H1 (cell line): ENCODE data around the gene GINS2. TPM values are rescaled to one million over a fixed set of nuclear protein-coding genes. Genes with fewer than 3 reads are reported as not detected.

Source experiments
- CTCF ChIA-PET: fragments of 300-600 bp; sonication (Branson Sonifier 250); formaldehyde crosslinking; loops from one replicate; lab custom pipeline; 2021; ENCODE audit not compliant: partially characterized antibody; lab: Charles Lee
- POLR2A ChIA-PET: fragments of 300-600 bp; sonication (Branson Sonifier 250); formaldehyde crosslinking; loops from one replicate; lab custom pipeline; 2021; ENCODE audit warnings: inconsistent platforms; ENCODE audit not compliant: partially characterized antibody; lab: Charles Lee
- DNase-seq, 2 experiments: peaks; one replicate each; pipeline versions ENCODE4 v3.0.0 to v3.0.0-alpha.2; 2010 to 2022; ENCODE audit warnings: low spot score in 2 of 2, low read depth in 1 of 2, mixed read lengths in 1 of 2
- FAIRE-seq: peaks from 2 replicates; lab custom pipeline; 2011; peaks lifted over from hg19 to GRCh38; lab: Jason Lieb, UNC
- H2AFZ ChIP-seq: 2 replicates; pipeline ENCODE4 v1.8.1; 2012; ENCODE audit warnings: low read length, inconsistent platforms
- H2AK5ac ChIP-seq: 2 replicates; pipeline ENCODE4 v1.6.1; 2013; ENCODE audit warnings: low read depth, low read length
- H2BK120ac ChIP-seq: replicated peaks from 2 replicates; pipeline ENCODE3; 2013; ENCODE audit warnings: low read depth, low read length, inconsistent platforms
- H2BK12ac ChIP-seq: 2 replicates; pipeline ENCODE4 v1.6.1; 2013; ENCODE audit warnings: low read depth, low read length
- H2BK15ac ChIP-seq: 2 replicates; pipeline ENCODE4 v1.6.1; 2013; ENCODE audit warnings: low read length
- H2BK20ac ChIP-seq: 2 replicates; pipeline ENCODE4 v1.6.1; 2013; ENCODE audit warnings: low read length
- H2BK5ac ChIP-seq: 2 replicates; pipeline ENCODE4 v1.6.1; 2013; ENCODE audit warnings: low read depth, low read length
- H3K14ac ChIP-seq: 2 replicates; pipeline ENCODE4 v1.6.1; 2013; ENCODE audit warnings: inconsistent platforms; ENCODE audit not compliant: insufficient read length
- H3K18ac ChIP-seq: 2 replicates; pipeline ENCODE4 v1.6.1; 2013; ENCODE audit warnings: low read length; ENCODE audit errors: extremely low read depth
- H3K23ac ChIP-seq: 2 replicates; pipeline ENCODE4 v1.6.1; 2013; ENCODE audit warnings: inconsistent platforms; ENCODE audit not compliant: insufficient read length
- H3K23me2 ChIP-seq: 2 replicates; pipeline ENCODE4 v1.6.1; 2013; ENCODE audit warnings: low read depth, low read length
- H3K27ac ChIP-seq: 2 replicates; pipeline ENCODE4 v1.6.1; 2011; ENCODE audit warnings: low read depth, low read length, inconsistent platforms
- H3K27me3 ChIP-seq, 4 experiments: replicated peaks in 1 of 4; 1 replicate in 1 of 4; 2 replicates in 3 of 4; pipeline versions ENCODE4 v1.6.1 to v1.8.1; 2011 to 2013; ENCODE audit warnings: low read length in 3 of 4, mild to moderate bottlenecking in 3 of 4, inconsistent platforms in 2 of 4, mixed read lengths in 2 of 4, moderate library complexity in 1 of 4; ENCODE audit not compliant: control insufficient read depth in 3 of 4, insufficient read depth in 3 of 4; ENCODE audit errors: extremely low read depth in 1 of 4
- H3K36me3 ChIP-seq, 4 experiments: 2 replicates each; pipeline versions ENCODE4 v1.6.1 to v1.8.1; 2011 to 2013; ENCODE audit warnings: mild to moderate bottlenecking in 4 of 4, low read length in 3 of 4, moderate library complexity in 2 of 4, control low read depth in 1 of 4, inconsistent platforms in 1 of 4; ENCODE audit not compliant: insufficient read depth in 4 of 4, control insufficient read depth in 2 of 4
- H3K4ac ChIP-seq: replicated peaks from 2 replicates; pipeline ENCODE3; 2013; ENCODE audit warnings: low read length, low read depth, mixed read lengths, inconsistent platforms; ENCODE audit not compliant: insufficient read length
- H3K4me1 ChIP-seq, 4 experiments: replicated peaks in 1 of 4; 1 replicate in 1 of 4; 2 replicates in 3 of 4; pipeline versions ENCODE4 v1.6.1 to v1.8.1; 2011 to 2013; ENCODE audit warnings: low read length in 3 of 4, inconsistent platforms in 2 of 4, mixed read lengths in 1 of 4; ENCODE audit not compliant: insufficient read depth in 4 of 4, control insufficient read depth in 3 of 4
- H3K4me2 ChIP-seq, 2 experiments: 2 replicates each; pipeline versions ENCODE4 v1.6.1 to v1.8.1; 2011 to 2013; ENCODE audit warnings: low read depth in 2 of 2, low read length in 2 of 2, control low read depth in 1 of 2, inconsistent platforms in 1 of 2, mild to moderate bottlenecking in 1 of 2; ENCODE audit not compliant: insufficient read depth in 1 of 2
- H3K4me3 ChIP-seq, 4 experiments: fragments of 200-600, 300-600 bp in 1 of 4; sonication (generic), shearing (Covaris generic), sonication (Bioruptor Twin) in 1 of 4; 2 replicates each; pipeline versions ENCODE4 v1.5.1 to v1.8.1; 2011 to 2016; ENCODE audit warnings: low read length in 4 of 4, low read depth in 3 of 4, control low read depth in 2 of 4, inconsistent platforms in 2 of 4, mild to moderate bottlenecking in 2 of 4, mixed read lengths in 1 of 4, moderate library complexity in 1 of 4; ENCODE audit not compliant: insufficient read depth in 2 of 4; ENCODE audit errors: extremely low read depth in 1 of 4
- H3K56ac ChIP-seq: replicated peaks from 2 replicates; pipeline ENCODE3; 2013; ENCODE audit warnings: low read depth, mild to moderate bottlenecking, mixed read lengths, low read length, inconsistent platforms; ENCODE audit not compliant: insufficient read length
- H3K79me1 ChIP-seq: 2 replicates; pipeline ENCODE4 v1.6.1; 2013; ENCODE audit warnings: low read depth, low read length, control low read depth
- H3K79me2 ChIP-seq, 2 experiments: 2 replicates each; pipeline versions ENCODE4 v1.6.1 to v1.8.1; 2012 to 2013; ENCODE audit warnings: low read length in 2 of 2, mild to moderate bottlenecking in 2 of 2, inconsistent platforms in 1 of 2; ENCODE audit not compliant: insufficient read depth in 2 of 2, control insufficient read depth in 1 of 2
- H3K9ac ChIP-seq, 4 experiments: replicated peaks in 1 of 4; 1 replicate in 1 of 4; 2 replicates in 3 of 4; pipeline versions ENCODE4 v1.6.1 to v1.8.1; 2011 to 2013; ENCODE audit warnings: low read depth in 3 of 4, low read length in 3 of 4, control low read depth in 2 of 4, mild to moderate bottlenecking in 2 of 4, moderate library complexity in 2 of 4, inconsistent platforms in 1 of 4; ENCODE audit errors: extremely low read depth in 1 of 4
- H3K9me3 ChIP-seq, 2 experiments: 2 replicates each; pipeline versions ENCODE4 v1.6.1 to v1.8.1; 2012 to 2013; ENCODE audit warnings: mild to moderate bottlenecking in 2 of 2, moderate library complexity in 2 of 2, control low read depth in 1 of 2, inconsistent platforms in 1 of 2, low read depth in 1 of 2, low read length in 1 of 2, mixed read lengths in 1 of 2; ENCODE audit not compliant: insufficient read depth in 2 of 2
- H4K20me1 ChIP-seq, 2 experiments: replicated peaks in 1 of 2; 2 replicates each; pipeline versions ENCODE3 to v1.8.1; 2011 to 2013; ENCODE audit warnings: inconsistent platforms in 2 of 2, low read length in 2 of 2, mild to moderate bottlenecking in 1 of 2; ENCODE audit not compliant: insufficient read depth in 2 of 2, control insufficient read depth in 1 of 2
- H4K5ac ChIP-seq: 2 replicates; pipeline ENCODE4 v1.6.1; 2013; ENCODE audit warnings: low read length, low read depth, mixed read lengths, inconsistent platforms; ENCODE audit not compliant: insufficient read length
- H4K8ac ChIP-seq: 2 replicates; pipeline ENCODE4 v1.8.0; 2013; ENCODE audit warnings: mild to moderate bottlenecking, moderate library complexity, low read length, inconsistent platforms; ENCODE audit not compliant: insufficient read depth; ENCODE audit errors: extremely low read depth
- H4K91ac ChIP-seq: replicated peaks from 2 replicates; pipeline ENCODE3; 2013; ENCODE audit warnings: low read length, mixed read lengths, inconsistent platforms; ENCODE audit not compliant: insufficient read length
- HDAC2 ChIP-seq, 2 experiments: fragments of 300-600 bp in 1 of 2; sonication (generic) in 1 of 2; IDR thresholded peaks; 2 replicates each; pipeline ENCODE4 v1.6.1; 2011 to 2012; ENCODE audit warnings: low read depth in 2 of 2, low read length in 2 of 2, mild to moderate bottlenecking in 2 of 2, moderate library complexity in 2 of 2, borderline replicate concordance in 1 of 2, inconsistent platforms in 1 of 2
- NANOG ChIP-seq: IDR thresholded peaks from 2 replicates; pipeline ENCODE4 v1.6.1; 2011; ENCODE audit warnings: low read length, low read depth, mild to moderate bottlenecking, inconsistent platforms; ENCODE audit not compliant: insufficient read depth, poor library complexity, severe bottlenecking
- WGBS, 2 experiments: shearing (Covaris generic) in 1 of 2; methylation state at CpG; one replicate each; pipeline versions ENCODE4 v1.1.6 to v1.1.7; 2013 to 2015; ENCODE audit warnings: low lambda C conversion rate in 2 of 2, mixed read lengths in 2 of 2, inconsistent platforms in 1 of 2, low coverage in 1 of 2, missing lambda C conversion rate in 1 of 2; ENCODE audit not compliant: insufficient replicate concordance in 2 of 2, insufficient coverage in 1 of 2, insufficient read length in 1 of 2; ENCODE audit errors: extremely low coverage in 1 of 2, missing lambda C conversion rate in 1 of 2; 5-methylcytosine and 5-hydroxymethylcytosine counted together
- polyA plus RNA-seq, 7 experiments: library from polyadenylated mRNA; depleted of rRNA in 3 of 7; stranded (reverse) in 5 of 7; unstranded in 2 of 7; fragments of >200 nt in 5 of 7; fragments of 200-250 nt in 2 of 7; gene quantifications; 1 replicate in 5 of 7; 2 replicates in 1 of 7; 4 replicates in 1 of 7; pipeline versions ENCODE4 v1.2.1 to v1.2.3, GENCODE V29; 2011 to 2013; ENCODE audit warnings: missing spikeins in 2 of 7, mixed read lengths in 2 of 7
- total RNA-seq: library from RNA; stranded (reverse); fragmentation: NEBNext Ultra II Directional; extraction: Animal tissue kit (Norgen Biotek cat#: 25700); gene quantifications from 2 replicates; pipeline ENCODE4 v1.2.1, GENCODE V29; 2021

Gene GINS2
- total and polyA plus RNA-seq, 2 of the 8 experiments (the other 6 are each of a cell fraction or from before 2014, with no cell fraction given), result 29.4 to 59.1 TPM

DNA sequence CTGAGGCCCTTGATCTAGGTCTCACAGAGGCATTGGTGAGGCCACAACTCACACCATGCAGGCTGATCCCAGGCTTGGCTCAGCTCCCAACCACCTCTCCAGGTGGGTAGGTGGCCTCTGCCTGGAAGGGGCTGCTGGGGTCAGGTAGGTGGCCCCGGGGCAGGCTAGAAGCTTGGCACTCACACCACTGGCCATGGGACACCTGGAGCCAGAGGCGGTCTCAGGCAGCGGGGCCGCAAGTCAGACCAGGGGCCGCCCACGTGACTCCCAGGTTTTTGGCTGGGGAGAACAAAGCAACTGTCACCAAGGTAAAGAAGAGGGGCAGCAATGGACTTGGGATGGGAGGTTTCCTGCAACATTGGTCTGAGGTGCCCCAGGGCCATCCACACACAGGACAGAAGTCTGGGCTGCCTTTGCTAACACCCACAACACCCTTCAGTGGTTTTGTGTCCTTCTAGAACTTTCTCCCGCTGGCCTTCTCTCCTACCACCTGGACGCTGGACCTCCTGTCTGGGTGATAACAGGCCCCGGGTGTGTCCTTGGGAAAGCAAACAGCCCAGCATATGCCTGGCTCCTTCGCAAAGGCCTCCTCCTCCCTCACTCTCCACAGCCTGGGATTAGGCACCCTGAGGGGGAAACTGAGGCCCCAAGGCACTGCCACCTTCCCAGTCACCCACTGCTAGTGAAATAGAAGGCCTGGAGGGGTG lies 45.7 kb upstream of the GINS2 start:
- FAIRE-seq, result no peak
- Histone ChIP-seq H2AK5ac (peak overlapping the region; percentile 34; the same call in 1 of the 2 replicates), H2BK120ac (no peak overlapping the region), H3K18ac (peak overlapping the region; percentile 20; the same call in 1 of the 2 replicates), H3K9ac (no peak overlapping the region), H3K14ac (no peak overlapping the region), H3K79me2 (no peaks in the 10 kb centered on the region), H3K27me3 (no peaks in the 10 kb centered on the region; a peak in 1 of 7 replicates), H2AFZ (no peak overlapping the region), H3K4me1 (peaks cover 3 to 10% (median 9%) of the 10 kb centered on the region in 4 experiments), H3K4ac (no peak overlapping the region), H2BK5ac (peak overlapping the region; percentile 67; the same call in 1 of the 2 replicates), H3K4me3 (no peak overlapping the region), H3K36me3 (no peaks in the 10 kb centered on the region), H3K23ac (no peak overlapping the region), H2BK15ac (peak overlapping the region; percentile 89; the same call in 1 of the 2 replicates), H3K4me2 (peak overlapping the region; percentile 50; a peak in 3 of 4 replicates), H3K79me1 (no peaks in the 10 kb centered on the region), H2BK12ac (peak overlapping the region; percentile 45; the same call in 1 of the 2 replicates), H2BK20ac (peak overlapping the region; percentile 2; the same call in 1 of the 2 replicates), H4K8ac (no peak overlapping the region), H4K5ac (no peak overlapping the region), H3K9me3 (no peaks in the 10 kb centered on the region), H3K27ac (no peak overlapping the region), H4K20me1 (peaks cover 0 to 2% of the 10 kb centered on the region in 2 experiments), H3K23me2 (peaks cover 3% of the 10 kb centered on the region; the same call in 1 of the 2 replicates), H4K91ac (peak overlapping the region; percentile 20), H3K56ac (no peak overlapping the region)
- peak in 1 of 2 experiments; percentile 13; a peak in 1 of 4 replicates for TF ChIP-seq HDAC2 (IDR thresholded peaks at IDR 0.05; ENCODE audit: borderline replicate concordance in 1 of 2, low read depth in 2 of 2, low read length in 2 of 2)
- no peak for TF ChIP-seq NANOG
- POLR2A ChIA-PET, result interaction anchor here (1.1 to 1.4 kb wide), 3 partner anchors 10 to 66 kb away, joined by 3 to 6 read pairs (median 3); no protein-coding TSS in a partner anchor
- CTCF ChIA-PET, result interaction anchor here (0.7 to 1.6 kb wide), 4 partner anchors 9 to 25 kb away, joined by 3 to 5 read pairs (median 3); no protein-coding TSS in a partner anchor
- DNase-seq, result no peak
- WGBS, 2 experiments, result 69% methylated on average over 10 of the region's 10 CpGs; no CpG with 5 or more reads in 1 of the 2 experiments
